ENCODE measurements around the gene TEC.

- TF ChIP-seq CTCF (conservative IDR thresholded peaks at IDR 0.05; ENCODE audit: low read length) = no peak
- no peak for TF ChIP-seq EZH2phosphoT487 (IDR thresholded peaks at IDR 0.05; ENCODE audit: borderline replicate concordance, low read depth, low read length)
These were observed 76.4 kb downstream of the TEC start for GRCh38 chr4:48193096-48193836.
